Measurements from ENCODE around the gene PIP4K2B.

PIP4K2B gene

DNA sequence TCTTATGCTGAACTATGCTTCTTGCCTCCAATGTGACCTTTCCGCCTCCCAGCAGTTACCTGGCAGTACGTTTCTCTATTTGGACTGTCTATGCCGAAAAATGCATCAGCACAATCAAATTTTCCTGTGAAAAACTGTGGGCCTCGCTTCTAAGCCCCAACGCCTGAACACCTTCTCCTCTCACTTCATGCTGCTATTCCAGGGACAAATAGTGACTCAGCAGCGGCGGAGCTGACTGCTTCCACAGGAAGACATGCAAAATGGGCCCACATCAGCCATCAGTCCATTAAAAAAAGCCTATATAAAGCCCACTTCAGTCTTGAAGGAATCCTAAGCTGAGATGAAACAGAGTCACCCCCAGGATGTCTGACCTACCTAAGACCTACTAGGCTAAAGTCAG, 10.5 kb upstream of the PIP4K2B start:
- DNase-seq (ENCODE audit: low spot score) = no peak
- TF ChIP-seq, protein P1, sequence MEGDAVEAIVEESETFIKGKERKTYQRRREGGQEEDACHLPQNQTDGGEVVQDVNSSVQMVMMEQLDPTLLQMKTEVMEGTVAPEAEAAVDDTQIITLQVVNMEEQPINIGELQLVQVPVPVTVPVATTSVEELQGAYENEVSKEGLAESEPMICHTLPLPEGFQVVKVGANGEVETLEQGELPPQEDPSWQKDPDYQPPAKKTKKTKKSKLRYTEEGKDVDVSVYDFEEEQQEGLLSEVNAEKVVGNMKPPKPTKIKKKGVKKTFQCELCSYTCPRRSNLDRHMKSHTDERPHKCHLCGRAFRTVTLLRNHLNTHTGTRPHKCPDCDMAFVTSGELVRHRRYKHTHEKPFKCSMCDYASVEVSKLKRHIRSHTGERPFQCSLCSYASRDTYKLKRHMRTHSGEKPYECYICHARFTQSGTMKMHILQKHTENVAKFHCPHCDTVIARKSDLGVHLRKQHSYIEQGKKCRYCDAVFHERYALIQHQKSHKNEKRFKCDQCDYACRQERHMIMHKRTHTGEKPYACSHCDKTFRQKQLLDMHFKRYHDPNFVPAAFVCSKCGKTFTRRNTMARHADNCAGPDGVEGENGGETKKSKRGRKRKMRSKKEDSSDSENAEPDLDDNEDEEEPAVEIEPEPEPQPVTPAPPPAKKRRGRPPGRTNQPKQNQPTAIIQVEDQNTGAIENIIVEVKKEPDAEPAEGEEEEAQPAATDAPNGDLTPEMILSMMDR (IDR thresholded peaks at IDR 0.05; ENCODE audit: extremely low read depth, missing control alignments) = no peak

DNA sequence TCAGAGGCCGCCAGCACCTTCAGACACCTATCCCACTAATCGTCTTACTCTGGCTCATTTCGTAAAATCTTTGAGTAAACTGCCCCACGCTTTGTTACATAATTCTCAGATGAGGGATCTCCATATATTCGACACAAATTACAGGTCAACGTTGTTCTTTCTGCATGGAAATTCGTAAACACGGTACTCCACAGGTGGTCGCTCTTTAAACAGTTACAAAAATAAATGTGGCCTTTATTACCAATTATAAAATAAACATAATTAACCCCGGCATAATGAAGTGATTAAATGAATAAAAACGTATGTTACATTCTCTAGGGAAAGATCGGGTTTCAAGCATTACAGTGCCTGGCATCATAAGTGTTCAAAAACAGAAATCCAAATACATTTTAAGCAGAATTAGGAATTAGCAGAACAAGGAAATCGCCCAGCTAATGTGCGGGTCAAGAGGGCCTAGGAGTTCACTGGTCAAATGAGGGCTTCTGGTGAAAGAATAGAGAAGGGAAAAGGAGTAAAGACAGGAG, 943 bp upstream of the PIP4K2B start:
- DNase-seq (ENCODE audit: low spot score) = no peak
- TF ChIP-seq, protein P1 (IDR thresholded peaks at IDR 0.05; ENCODE audit: extremely low read depth, missing control alignments) = no peak

DNA sequence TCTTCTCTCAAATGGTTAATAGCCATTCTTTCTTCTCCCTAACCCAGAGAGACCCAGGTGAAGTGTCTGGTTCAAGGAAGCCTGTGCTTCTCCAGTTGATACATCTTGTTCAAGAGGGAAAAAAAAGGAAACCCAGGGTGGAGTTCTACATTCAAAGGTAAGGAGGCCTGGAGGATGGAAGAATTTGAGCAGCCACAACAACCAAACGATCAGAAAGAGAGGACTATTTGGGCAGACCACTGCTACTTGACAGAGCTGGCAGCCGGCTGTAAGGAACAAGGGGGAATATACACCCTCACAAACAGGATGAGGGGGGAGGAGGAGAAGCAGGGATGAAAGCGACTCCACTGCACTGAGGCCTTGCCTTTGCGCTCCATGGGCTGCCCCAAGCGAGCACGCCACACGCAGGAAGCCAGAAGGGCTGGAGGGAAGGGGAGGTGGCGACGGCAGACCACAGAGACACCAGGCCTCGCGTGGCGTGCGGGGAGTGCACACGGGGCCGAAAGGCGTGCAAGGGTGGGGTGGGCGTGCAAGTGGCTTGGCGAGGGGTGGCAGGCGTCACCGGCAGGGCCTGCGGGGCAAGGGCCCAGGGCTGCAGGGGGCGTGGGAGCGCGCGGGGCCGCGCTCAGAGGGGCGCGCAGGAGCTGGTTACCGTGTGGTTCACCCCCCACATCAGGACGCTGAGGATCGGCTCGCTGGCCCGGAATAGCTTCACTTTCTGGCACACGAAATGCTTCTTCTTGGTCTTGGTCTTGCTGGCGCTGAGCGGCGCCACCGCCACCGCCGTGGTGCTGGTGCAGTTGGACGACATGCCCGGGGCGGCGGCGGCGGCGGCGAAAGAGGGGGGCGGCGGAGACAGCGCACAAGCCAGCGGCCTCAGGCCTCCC, 499 bp downstream of the PIP4K2B start:
- DNase-seq (ENCODE audit: low spot score) = no peak
- TF ChIP-seq, protein P1 (IDR thresholded peaks at IDR 0.05; ENCODE audit: extremely low read depth, missing control alignments) = no peak

- TF ChIP-seq, protein P1 (IDR thresholded peaks at IDR 0.05; ENCODE audit: extremely low read depth, missing control alignments) = no peak
These were observed 1.5 kb downstream of the PIP4K2B start for GRCh38 chr17:38797828-38798227.

GRCh38 chr17:38797158-38797490, 2.2 kb downstream of the PIP4K2B start:
- TF ChIP-seq, protein P1 (IDR thresholded peaks at IDR 0.05; ENCODE audit: extremely low read depth, missing control alignments) = no peak
- no peak for DNase-seq (ENCODE audit: low spot score)

More at GRCh38 chr17:38797828-38798227, 1.5 kb downstream of the PIP4K2B start:
- DNase-seq (ENCODE audit: low spot score) = no peak

DNA sequence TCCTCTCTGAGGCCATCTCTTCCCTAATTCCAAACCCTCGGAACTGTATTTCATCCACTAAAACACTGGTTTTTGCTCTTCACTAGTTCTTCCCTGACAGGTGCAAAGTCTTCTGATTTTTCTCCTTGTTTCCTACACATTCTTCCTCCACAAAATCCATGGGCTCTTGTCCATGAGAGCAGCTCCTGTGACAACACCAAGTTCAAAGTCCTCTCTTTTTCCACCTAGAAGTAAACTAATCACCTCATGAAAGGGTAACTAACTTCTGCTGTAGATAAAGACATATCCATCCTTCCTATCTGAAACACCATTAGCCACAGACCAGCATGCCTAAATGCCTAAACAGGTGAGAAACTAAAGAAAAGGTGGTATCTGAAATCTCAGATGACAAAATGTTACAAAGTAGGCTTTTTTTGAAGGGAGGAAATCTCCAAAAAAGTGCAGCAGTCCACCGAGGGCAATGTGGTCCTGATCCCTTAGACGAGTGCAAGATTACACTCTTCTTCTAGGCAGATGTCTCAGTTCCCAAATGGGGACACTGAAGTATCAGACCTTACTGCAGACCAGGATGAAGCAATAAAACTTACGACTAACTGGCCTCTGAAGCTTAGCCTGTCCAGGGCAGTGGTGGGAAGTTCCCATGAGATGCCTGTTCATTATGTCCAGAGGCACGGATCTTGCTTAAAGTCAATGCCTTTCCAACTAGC, 2.8 kb downstream of the PIP4K2B start:
- DNase-seq (ENCODE audit: low spot score) = no peak
- TF ChIP-seq, protein P1 (IDR thresholded peaks at IDR 0.05; ENCODE audit: extremely low read depth, missing control alignments) = no peak

GRCh38 chr17:38794221-38794620, 5.1 kb downstream of the PIP4K2B start:
- TF ChIP-seq, protein P1 (IDR thresholded peaks at IDR 0.05; ENCODE audit: extremely low read depth, missing control alignments) = no peak
- DNase-seq (ENCODE audit: low spot score) = no peak

All from GM20000 (cell line).